ENCODE data around the gene COG2. TPM values are rescaled to one million over a fixed set of nuclear protein-coding genes. Genes with fewer than 3 reads are reported as not detected.
A peak's percentile ranks its signal among the peaks of the same experiment; 100 is the strongest.

The COG2 gene
- total and polyA plus RNA-seq, 2 of the 13 experiments (the other 11 are each of a cell fraction or from before 2014, with no cell fraction given) = 16.8 to 36.3 TPM

GRCh38 chr1:230728710-230729392, 86.6 kb downstream of the COG2 start (continued):
- TF ChIP-seq ZNF280D (CRISPR knock-in tag; IDR thresholded peaks at IDR 0.05) (peak; percentile 86), ZNF143 (CRISPR knock-in tag; IDR thresholded peaks at IDR 0.05) (peak; percentile 56), AFF4 (CRISPR knock-in tag; IDR thresholded peaks at IDR 0.05) (no peak), NONO (IDR thresholded peaks at IDR 0.05) (no peak), NONO (CRISPR knock-in tag; conservative IDR thresholded peaks at IDR 0.05) (peak; percentile 90), ZNF619 (CRISPR knock-in tag; IDR thresholded peaks at IDR 0.05) (0 out of 2 replicates have a peak, but pooled peaks have one; percentile 69), HNRNPL (IDR thresholded peaks at IDR 0.05; ENCODE audit: low read depth, low read length) (peak; percentile 97), ATF6 (CRISPR knock-in tag; conservative IDR thresholded peaks at IDR 0.05) (no peak), JARID2 (CRISPR knock-in tag; IDR thresholded peaks at IDR 0.05; ENCODE audit: insufficient replicate concordance) (no peak), CBFB (CRISPR knock-in tag; IDR thresholded peaks at IDR 0.05) (peak; percentile 51; the same call in 1 of the 2 replicates), ZNF646 (CRISPR knock-in tag; IDR thresholded peaks at IDR 0.05) (peak; percentile 68; the same call in 1 of the 2 replicates), ZNF256 (CRISPR knock-in tag; conservative IDR thresholded peaks at IDR 0.05) (no peak), ZNF703 (CRISPR knock-in tag; IDR thresholded peaks at IDR 0.05; ENCODE audit: borderline replicate concordance) (no peak)
